Activated CD4-positive, alpha-beta T cell treated with anti-CD3 and anti-CD28 coated beads for 36 hours (primary cell): Measurements from ENCODE around the gene DOCK10. TPM values are rescaled to one million over a fixed set of nuclear protein-coding genes. Genes with fewer than 3 reads are reported as not detected.

Source experiments
- ATAC-seq: fragments of 200-7000 bp; cut with Tn5 transposase; one replicate; pipeline ENCODE4 v1.10.0; 2021; ENCODE audit warnings: mild to moderate bottlenecking, moderate library complexity
- CTCF ChIA-PET: fragments of 350-600 bp; sonication (Branson Sonifier 250); formaldehyde crosslinking; loops from one replicate; lab custom pipeline; 2021; ENCODE audit warnings: antibody characterized with exemption; lab: Charles Lee
- POLR2A ChIA-PET: fragments of 350-600 bp; sonication (Branson Sonifier 250); formaldehyde crosslinking; loops from one replicate; lab custom pipeline; 2021; ENCODE audit warnings: antibody characterized with exemption, inconsistent platforms; lab: Charles Lee
- DNase-seq: peaks from one replicate; pipeline ENCODE4 v3.0.0-alpha.2; 2020
- H3K27ac Mint-ChIP-seq: one replicate; pipeline ENCODE4 v1.8.0; 2021; ENCODE audit warnings: mixed read lengths
- H3K27me3 Mint-ChIP-seq: one replicate; pipeline ENCODE4 v1.8.0; 2021; ENCODE audit warnings: mixed read lengths
- H3K36me3 Mint-ChIP-seq: one replicate; pipeline ENCODE4 v1.8.0; 2021; ENCODE audit warnings: low read depth, mixed read lengths
- H3K4me1 Mint-ChIP-seq: one replicate; pipeline ENCODE4 v1.8.0; 2021; ENCODE audit warnings: mixed read lengths
- H3K4me3 Mint-ChIP-seq: one replicate; pipeline ENCODE4 v1.8.0; 2021; ENCODE audit warnings: mild to moderate bottlenecking, moderate library complexity, mixed read lengths
- H3K9me3 Mint-ChIP-seq: one replicate; pipeline ENCODE4 v1.8.0; 2021; ENCODE audit warnings: low read depth, mixed read lengths
- intact Hi-C, 2 experiments: fragments of 100-400 bp; cut with DNase I in 1 of 2; cut with micrococcal nuclease in 1 of 2; formaldehyde crosslinking; loops; one replicate each; pipeline versions ENCODE4 v1.14.2 to v1.15.1; 2022 to 2024; cut with DNase I, micrococcal nuclease
- total RNA-seq, 2 experiments: library from RNA; stranded (reverse); gene quantifications; one replicate each; pipeline ENCODE4 v1.2.3, GENCODE V29; 2021

DOCK10 gene
- total RNA-seq, 2 experiments from 2014 or later = 177 to 196 TPM

DNA sequence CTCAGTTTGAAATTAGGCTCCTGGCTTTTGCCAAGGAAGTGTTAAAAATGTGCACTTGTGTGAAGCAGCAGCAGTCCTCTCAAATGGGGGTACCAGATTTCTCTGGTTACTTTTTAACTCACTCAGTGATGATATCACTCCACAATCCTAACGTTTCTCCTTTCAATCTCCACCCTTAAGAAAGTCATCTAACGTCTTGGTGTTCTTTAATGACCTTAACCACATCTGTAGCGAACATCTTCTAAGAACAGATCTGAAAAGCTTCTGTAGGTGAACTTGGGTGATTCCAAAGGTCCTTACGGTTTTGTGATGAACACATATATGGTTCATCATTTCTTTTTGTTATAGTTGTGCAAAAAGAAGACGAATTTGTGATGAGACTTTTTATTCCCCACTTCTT, 73.2 kb downstream of the DOCK10 start:
- POLR2A ChIA-PET = interaction anchor here (1.0 kb wide), 1 partner anchor 30 kb away, joined by 4 read pairs; no protein-coding TSS in a partner anchor
- Mint-ChIP-seq H3K27ac (peak overlapping the region; percentile 68), H3K36me3 (peaks cover 10% of the 10 kb centered on the region), H3K4me3 (no peak overlapping the region), H3K4me1 (peaks cover 62% of the 10 kb centered on the region), H3K27me3 (no peaks in the 10 kb centered on the region), H3K9me3 (no peaks in the 10 kb centered on the region)
- no peak for DNase-seq
- CTCF ChIA-PET = interaction anchor here (1.0 to 1.4 kb wide), 3 partner anchors 33 to 41 kb away, joined by 3 to 8 read pairs (median 3); no protein-coding TSS in a partner anchor
- intact Hi-C loops = loop anchor here (1.0 to 2.0 kb wide), 3 partner anchors 10 to 18 kb away; no protein-coding TSS in a partner anchor
- peak; percentile 73 for ATAC-seq

DNA sequence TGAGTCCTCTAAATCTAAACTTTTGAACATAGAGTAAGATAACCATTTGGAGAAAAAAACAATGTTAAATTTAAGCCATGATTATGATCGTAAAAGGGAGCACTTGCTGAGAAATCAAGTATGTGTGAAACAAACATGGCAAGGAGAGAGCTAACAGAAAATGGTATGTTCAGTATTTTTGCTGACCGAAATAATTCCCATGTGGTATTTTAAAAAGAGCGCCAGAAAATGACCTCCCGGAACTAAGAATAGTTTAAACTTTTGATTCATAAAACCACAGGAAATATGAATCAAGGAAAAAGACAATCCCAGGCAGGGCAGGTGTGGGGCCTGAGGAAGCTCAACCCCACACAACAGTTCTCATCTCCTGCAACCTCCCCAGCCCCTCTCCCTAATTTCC, 74.2 kb downstream of the DOCK10 start:
- peaks cover 10% of the 10 kb centered on the region for H3K36me3 Mint-ChIP-seq
- no peak overlapping the region for H3K4me3 Mint-ChIP-seq
- H3K4me1 Mint-ChIP-seq = peaks cover 52% of the 10 kb centered on the region
- ATAC-seq (no peak), DNase-seq (no peak)
- ChIA-PET CTCF (interaction anchor here (0.8 to 1.4 kb wide), 4 partner anchors 8 to 35 kb away, joined by 3 to 8 read pairs (median 3); no protein-coding TSS in a partner anchor), POLR2A (interaction anchor here (0.8 kb wide), 1 partner anchor 10 kb away, joined by 3 read pairs; no protein-coding TSS in a partner anchor)
- peak overlapping the region; percentile 73 for H3K27ac Mint-ChIP-seq
- intact Hi-C loops = loop anchor here (2.0 kb wide), 2 partner anchors 13 to 17 kb away; no protein-coding TSS in a partner anchor
- no peaks in the 10 kb centered on the region for H3K27me3 Mint-ChIP-seq
- H3K9me3 Mint-ChIP-seq = no peaks in the 10 kb centered on the region

DNA sequence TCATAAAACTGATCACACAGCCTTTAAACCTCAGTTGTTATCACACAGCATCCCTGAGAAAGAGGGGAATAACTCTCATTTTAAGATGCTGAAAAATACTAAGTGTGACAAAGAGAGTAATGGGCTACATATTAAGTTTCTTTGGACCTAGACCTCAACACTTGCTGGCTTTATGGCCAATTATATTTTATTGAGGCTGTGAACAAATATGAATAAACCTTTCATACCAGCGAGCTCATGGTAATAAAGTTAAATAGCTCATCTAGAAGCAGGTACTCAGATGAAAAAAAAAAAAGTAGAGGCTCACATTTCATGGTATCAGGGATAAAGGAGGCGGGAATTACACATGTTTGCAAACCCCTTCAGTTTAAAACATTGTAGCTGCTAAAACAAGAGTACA, 75.7 kb downstream of the DOCK10 start:
- intact Hi-C loops = no loop called here
- no peaks in the 10 kb centered on the region for H3K9me3 Mint-ChIP-seq
- no peaks in the 10 kb centered on the region for H3K27me3 Mint-ChIP-seq
- H3K4me3 Mint-ChIP-seq = no peak overlapping the region
- ATAC-seq = no peak
- no peak for DNase-seq
- H3K36me3 Mint-ChIP-seq = peaks cover 14% of the 10 kb centered on the region
- POLR2A ChIA-PET = interaction anchor here (0.7 kb wide), 1 partner anchor 33 kb away, joined by 5 read pairs; no protein-coding TSS in a partner anchor
- CTCF ChIA-PET = interaction anchor here (0.7 kb wide), 1 partner anchor 62 kb away, joined by 6 read pairs; no protein-coding TSS in a partner anchor
- H3K27ac Mint-ChIP-seq = no peak overlapping the region
- peaks cover 55% of the 10 kb centered on the region for H3K4me1 Mint-ChIP-seq

DNA sequence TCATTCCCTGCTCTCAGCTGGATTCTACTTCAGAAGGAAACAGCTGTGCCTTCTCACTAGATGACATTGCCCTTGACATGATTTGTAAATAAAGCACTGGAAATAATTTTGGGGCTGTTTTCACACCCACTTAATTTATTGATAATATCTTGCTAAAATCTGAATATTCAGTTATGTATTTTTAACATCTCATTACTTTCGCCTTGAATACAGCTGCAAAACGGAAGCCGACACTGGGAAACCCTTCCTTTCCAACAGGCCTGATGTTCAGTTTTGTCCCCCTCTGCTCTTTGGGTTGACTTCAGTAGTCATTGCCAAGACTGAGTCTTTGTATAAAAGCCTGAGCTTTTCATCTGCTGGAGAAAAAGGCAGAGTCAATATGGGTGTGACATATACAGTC, 82.7 kb downstream of the DOCK10 start:
- H3K4me1 Mint-ChIP-seq = peaks cover 67% of the 10 kb centered on the region
- ChIA-PET POLR2A (no interaction called here), CTCF (interaction anchor here (1.1 to 1.5 kb wide), 5 partner anchors 8 to 45 kb away, joined by 3 to 8 read pairs (median 4); no protein-coding TSS in a partner anchor)
- H3K27me3 Mint-ChIP-seq = no peaks in the 10 kb centered on the region
- DNase-seq (no peak), ATAC-seq (no peak)
- H3K9me3 Mint-ChIP-seq = peaks cover 3% of the 10 kb centered on the region
- peak overlapping the region; percentile 27 for H3K27ac Mint-ChIP-seq
- no peak overlapping the region for H3K4me3 Mint-ChIP-seq
- peaks cover 40% of the 10 kb centered on the region for H3K36me3 Mint-ChIP-seq
- intact Hi-C loops = loop anchor here in 1 of 2 experiments (1.0 kb wide), 1 partner anchor 10 kb away; no protein-coding TSS in a partner anchor

DNA sequence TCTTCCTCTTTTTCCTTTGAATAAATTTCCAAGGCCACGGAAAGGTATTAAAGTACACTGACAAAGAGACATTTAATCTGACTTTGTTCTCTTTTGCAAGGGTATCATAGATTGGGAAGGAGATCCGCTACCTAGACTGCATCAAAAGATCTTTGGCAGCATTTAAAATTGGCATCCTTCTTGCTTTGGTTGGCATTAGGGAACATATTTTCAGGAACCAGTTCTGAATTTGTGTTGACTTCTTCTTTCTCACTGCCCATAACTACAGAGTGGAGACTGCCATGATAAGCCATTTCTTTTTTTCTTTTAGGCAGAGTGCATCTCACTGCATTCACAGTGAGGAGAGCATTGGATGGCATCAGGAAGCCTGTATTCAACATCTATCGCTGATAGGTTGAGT, 83.4 kb downstream of the DOCK10 start:
- DNase-seq (no peak), ATAC-seq (no peak)
- Mint-ChIP-seq H3K9me3 (peaks cover 3% of the 10 kb centered on the region), H3K27ac (peak overlapping the region; percentile 53), H3K36me3 (peaks cover 40% of the 10 kb centered on the region), H3K4me1 (peaks cover 70% of the 10 kb centered on the region), H3K4me3 (no peak overlapping the region), H3K27me3 (no peaks in the 10 kb centered on the region)
- ChIA-PET POLR2A (no interaction called here), CTCF (interaction anchor here (0.6 to 1.5 kb wide), 6 partner anchors 9 to 97 kb away, joined by 3 to 8 read pairs (median 4); no protein-coding TSS in a partner anchor)
- intact Hi-C loops = loop anchor here in 1 of 2 experiments (1.0 kb wide), 1 partner anchor 10 kb away; no protein-coding TSS in a partner anchor

DNA sequence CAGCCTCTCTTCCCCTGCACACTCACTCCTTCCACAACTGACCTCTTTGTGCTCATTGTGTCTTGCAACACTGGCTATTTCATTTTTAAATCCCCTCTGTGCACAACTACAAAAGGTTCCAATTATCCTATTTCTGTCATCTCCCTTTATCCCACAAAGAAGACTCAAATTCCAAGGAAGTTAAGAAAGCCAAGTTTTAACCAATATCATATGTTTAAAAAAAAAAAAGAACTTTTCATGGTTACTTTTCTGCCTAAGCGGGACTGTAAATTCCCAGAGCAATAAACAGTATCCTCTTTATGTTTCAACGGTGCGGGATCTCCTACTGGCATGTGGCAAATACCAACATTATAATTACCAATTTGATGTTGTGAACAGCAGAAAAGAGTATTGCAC, 83.8 kb downstream of the DOCK10 start:
- Mint-ChIP-seq H3K27ac (peak overlapping the region; percentile 53), H3K4me1 (peaks cover 74% of the 10 kb centered on the region), H3K27me3 (no peaks in the 10 kb centered on the region), H3K4me3 (no peak overlapping the region), H3K9me3 (peaks cover 3% of the 10 kb centered on the region), H3K36me3 (peaks cover 44% of the 10 kb centered on the region)
- ChIA-PET CTCF (interaction anchor here (1.1 kb wide), 1 partner anchor 20 kb away, joined by 3 read pairs; no protein-coding TSS in a partner anchor), POLR2A (no interaction called here)
- DNase-seq (no peak), ATAC-seq (no peak)
- intact Hi-C loops = no loop called here

DNA sequence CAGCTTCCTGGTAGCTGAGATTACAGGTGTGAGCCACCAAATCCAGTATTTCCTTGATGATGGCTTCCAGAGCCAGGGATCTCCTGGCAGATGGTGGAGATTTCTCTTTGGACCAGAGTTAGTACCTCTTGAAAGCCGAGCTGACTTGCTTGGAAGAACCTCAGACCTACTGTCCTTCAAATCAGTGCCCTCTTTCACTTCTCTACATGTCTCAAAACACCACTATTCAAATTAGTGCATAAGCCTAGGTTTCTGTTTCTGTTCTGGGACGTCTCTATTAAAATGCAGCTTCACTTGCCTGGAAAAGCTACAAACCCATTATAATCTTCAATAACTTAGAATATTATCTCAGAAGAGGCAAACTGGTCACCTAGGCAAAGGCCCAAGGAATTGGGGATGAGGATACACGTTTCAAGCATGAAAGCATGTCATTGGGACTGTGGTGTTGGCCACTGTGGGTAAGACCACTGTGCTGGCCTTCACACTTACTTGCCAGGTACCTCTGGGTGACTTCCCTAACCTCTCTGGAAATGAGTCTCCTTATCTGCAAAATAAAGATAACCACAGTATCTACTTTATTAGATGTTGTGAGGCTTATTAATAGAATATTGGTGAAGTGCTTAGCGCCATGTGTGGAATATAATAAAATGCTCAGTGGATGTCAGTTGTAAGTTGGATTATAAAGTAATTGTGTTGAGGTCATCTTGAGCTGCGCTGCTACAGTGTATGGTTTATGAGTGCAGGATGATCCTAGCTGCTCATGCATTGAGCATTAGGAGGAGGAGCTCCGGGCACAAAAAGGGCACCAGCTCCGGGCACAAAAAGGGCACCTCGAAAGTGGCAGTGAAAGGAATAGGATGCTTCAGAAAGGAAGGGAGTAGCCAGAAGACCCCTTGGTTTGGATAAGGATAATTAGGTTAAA, 84.5 kb downstream of the DOCK10 start:
- Mint-ChIP-seq H3K4me1 (peaks cover 78% of the 10 kb centered on the region), H3K27ac (peak overlapping the region; percentile 56), H3K4me3 (no peak overlapping the region), H3K36me3 (peaks cover 48% of the 10 kb centered on the region), H3K9me3 (peaks cover 3% of the 10 kb centered on the region), H3K27me3 (no peaks in the 10 kb centered on the region)
- DNase-seq = no peak
- CTCF ChIA-PET = interaction anchor here (0.7 to 1.3 kb wide), 8 partner anchors 10 to 143 kb away, joined by 3 to 5 read pairs (median 3); no protein-coding TSS in a partner anchor
- intact Hi-C loops = no loop called here
- peak; percentile 74 for ATAC-seq
- POLR2A ChIA-PET = interaction anchor here (0.6 to 0.8 kb wide), 5 partner anchors 10 to 379 kb away, joined by 3 to 5 read pairs (median 3); no protein-coding TSS in a partner anchor

DNA sequence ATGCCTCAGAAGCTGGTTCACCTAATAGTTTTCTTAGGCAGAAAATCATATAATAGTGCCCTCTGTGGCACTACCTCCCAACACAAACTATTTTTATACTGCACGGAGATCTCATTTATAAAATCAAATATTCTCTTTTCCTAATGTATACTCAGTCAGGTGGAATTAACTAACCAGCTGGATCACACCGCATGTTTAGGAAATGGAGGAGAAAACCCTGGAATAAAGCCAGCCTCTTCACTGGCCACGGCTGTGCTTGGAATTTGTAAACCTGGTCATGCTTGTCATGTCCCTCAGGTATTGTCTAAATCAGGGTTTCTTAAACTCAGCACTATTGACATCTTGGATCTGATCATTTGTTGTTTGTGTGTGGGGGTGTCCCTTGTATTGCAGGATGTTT, 85.6 kb downstream of the DOCK10 start:
- POLR2A ChIA-PET = interaction anchor here (0.6 kb wide), 1 partner anchor 31 kb away, joined by 4 read pairs; no protein-coding TSS in a partner anchor
- no peak overlapping the region for H3K27ac Mint-ChIP-seq
- intact Hi-C loops = no loop called here
- peaks cover 3% of the 10 kb centered on the region for H3K9me3 Mint-ChIP-seq
- H3K36me3 Mint-ChIP-seq = peaks cover 46% of the 10 kb centered on the region
- ATAC-seq (no peak), DNase-seq (no peak)
- H3K4me3 Mint-ChIP-seq = no peak overlapping the region
- no peaks in the 10 kb centered on the region for H3K27me3 Mint-ChIP-seq
- H3K4me1 Mint-ChIP-seq = peaks cover 82% of the 10 kb centered on the region
- CTCF ChIA-PET = interaction anchor here (1.3 kb wide), 1 partner anchor 11 kb away, joined by 3 read pairs; no protein-coding TSS in a partner anchor

DNA sequence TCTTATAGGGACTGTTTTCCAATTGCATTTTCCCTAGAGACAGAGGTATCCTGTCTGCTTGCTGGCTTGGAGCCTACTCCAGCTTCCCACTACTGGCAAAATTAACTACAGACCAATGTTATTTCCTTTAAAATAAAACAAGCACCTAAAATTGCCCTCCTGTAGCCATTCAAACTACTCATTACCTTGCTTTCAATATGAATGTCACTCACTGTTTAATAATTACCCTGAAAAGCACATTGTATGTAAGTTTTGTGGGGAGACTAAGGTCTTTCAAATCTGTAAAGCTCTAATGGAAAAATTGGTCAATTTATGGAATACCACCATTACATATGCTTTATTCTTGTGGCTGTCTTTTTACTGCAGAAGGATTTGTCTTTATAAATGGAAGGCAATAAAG, 87.3 kb downstream of the DOCK10 start:
- POLR2A ChIA-PET = interaction anchor here (0.5 kb wide), 1 partner anchor 62 kb away, joined by 4 read pairs; no protein-coding TSS in a partner anchor
- H3K4me3 Mint-ChIP-seq = no peak overlapping the region

DNA sequence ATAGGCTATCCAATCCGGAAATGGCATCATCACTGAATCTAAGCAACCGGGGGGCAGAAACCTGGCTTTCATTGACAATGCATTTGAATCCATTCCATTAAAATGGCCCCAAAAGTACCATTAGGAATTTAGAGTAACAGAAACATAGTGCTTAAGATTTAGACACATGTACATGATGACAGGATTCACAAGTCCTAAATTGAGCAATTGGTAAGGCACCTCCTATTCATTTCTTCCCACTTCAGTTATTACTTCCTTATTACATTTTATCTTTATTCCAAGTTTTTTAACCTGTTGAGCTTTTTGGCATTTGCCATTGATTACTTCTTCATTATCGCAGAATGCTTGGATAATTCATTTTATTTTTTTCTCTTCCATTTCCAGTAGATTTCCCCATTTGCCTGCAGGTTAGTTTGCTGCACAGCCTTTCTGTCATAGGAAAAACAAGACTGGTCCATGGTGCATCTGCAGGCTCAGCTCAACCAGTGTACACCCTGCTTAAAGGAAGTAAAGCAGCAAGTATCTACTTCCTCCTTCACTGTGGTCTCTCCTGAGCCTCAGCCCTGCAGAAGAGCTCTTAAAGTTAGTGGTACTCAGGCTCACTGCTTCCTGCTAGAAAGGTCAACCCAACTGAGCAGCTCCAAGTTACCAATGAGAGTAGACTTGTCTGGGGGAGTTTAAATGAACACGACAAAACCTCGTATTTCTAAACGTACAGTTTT, 89.2 kb downstream of the DOCK10 start:
- intact Hi-C loops = no loop called here
- ChIA-PET POLR2A (interaction anchor here (0.5 to 1.0 kb wide), 3 partner anchors 9 to 623 kb away, joined by 4 to 5 read pairs (median 4); no protein-coding TSS in a partner anchor), CTCF (no interaction called here)
- DNase-seq (peak; percentile 49), ATAC-seq (peak; percentile 72)
- Mint-ChIP-seq H3K27me3 (no peaks in the 10 kb centered on the region), H3K9me3 (no peaks in the 10 kb centered on the region), H3K4me3 (peak overlapping the region; percentile 38), H3K4me1 (peaks cover 88% of the 10 kb centered on the region), H3K27ac (peak overlapping the region; percentile 91), H3K36me3 (peaks cover 34% of the 10 kb centered on the region)

More for the DNA sequence above, 87.3 kb downstream of the DOCK10 start:
- no peak for DNase-seq
- peaks cover 35% of the 10 kb centered on the region for H3K36me3 Mint-ChIP-seq
- intact Hi-C loops = loop anchor here in 1 of 2 experiments (2.0 kb wide), 1 partner anchor 14 kb away; no protein-coding TSS in a partner anchor
- no peak for ATAC-seq
- H3K27me3 Mint-ChIP-seq = no peaks in the 10 kb centered on the region
- no peak overlapping the region for H3K27ac Mint-ChIP-seq
- CTCF ChIA-PET = interaction anchor here (0.7 to 1.0 kb wide), 2 partner anchors 20 to 28 kb away, joined by 3 read pairs; no protein-coding TSS in a partner anchor
- no peaks in the 10 kb centered on the region for H3K9me3 Mint-ChIP-seq
- H3K4me1 Mint-ChIP-seq = peaks cover 85% of the 10 kb centered on the region
